HS-5 (cell line): ENCODE results near the gene TMEM52.

Experiments used
- DNase-seq: peaks from one replicate; pipeline ENCODE4 v3.0.0-alpha.2; 2012; ENCODE audit warnings: low read depth

TMEM52 gene

GRCh38 chr1:1872329-1872994 lies 46.6 kb downstream of the TMEM52 start:
- no peak for DNase-seq

- DNase-seq = no peak
Measured at GRCh38 chr1:1869469-1869868, 49.6 kb downstream of the TMEM52 start.
